Activated CD4-positive, alpha-beta T cell treated with anti-CD3 and anti-CD28 coated beads, Interleukin-2, Interleukin-6, amounts not matched to agents 100 ng/mL and 50 ng/mL, durations not matched to agents 16 hours and 8 hours (primary cell): ENCODE data around the gene TRAPPC10.

ENCODE experiments used
- DNase-seq: peaks from one replicate; pipeline ENCODE4 v3.0.0-alpha.2; 2020

Gene TRAPPC10

DNA sequence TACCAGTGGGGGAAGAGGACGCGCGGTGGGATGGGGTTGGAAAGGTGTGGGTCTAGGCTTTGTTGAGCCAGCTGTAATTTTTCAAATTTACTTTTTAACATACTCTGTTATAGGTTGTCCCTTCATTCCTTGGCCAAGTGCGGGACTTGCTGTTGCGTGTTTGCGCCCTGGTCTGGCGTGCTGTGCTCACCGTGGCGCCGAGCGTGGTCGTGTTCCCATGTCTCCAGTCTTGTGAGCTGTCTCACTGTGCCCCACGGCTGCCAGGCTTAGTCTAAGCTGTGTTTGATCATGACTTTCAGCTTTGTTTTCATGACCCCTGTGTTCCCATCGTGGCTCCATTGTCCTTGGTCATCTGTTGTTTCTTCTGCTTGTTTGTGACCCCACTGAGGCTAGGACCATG is 26.0 kb downstream of the TRAPPC10 start:
- no peak for DNase-seq

DNA sequence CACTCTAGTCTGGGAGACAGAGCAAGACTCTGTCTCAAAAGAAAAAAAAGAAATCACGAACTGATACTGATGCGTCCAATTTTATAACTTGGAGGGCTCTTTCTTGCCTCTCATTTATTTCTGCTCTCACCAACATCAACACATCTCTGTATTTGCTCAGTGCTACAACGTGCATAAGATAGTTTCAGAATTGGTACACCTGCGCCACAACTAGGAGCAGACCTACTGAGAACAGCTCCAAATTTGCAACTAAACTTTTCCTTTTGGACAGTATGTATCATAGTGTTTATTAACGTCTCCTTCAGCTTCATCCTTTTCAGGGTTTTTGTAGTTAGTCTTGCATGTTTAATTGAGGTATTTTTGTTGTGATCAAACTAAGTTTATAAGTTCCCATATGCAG is 27.7 kb downstream of the TRAPPC10 start:
- peak; percentile 32 for DNase-seq

DNA sequence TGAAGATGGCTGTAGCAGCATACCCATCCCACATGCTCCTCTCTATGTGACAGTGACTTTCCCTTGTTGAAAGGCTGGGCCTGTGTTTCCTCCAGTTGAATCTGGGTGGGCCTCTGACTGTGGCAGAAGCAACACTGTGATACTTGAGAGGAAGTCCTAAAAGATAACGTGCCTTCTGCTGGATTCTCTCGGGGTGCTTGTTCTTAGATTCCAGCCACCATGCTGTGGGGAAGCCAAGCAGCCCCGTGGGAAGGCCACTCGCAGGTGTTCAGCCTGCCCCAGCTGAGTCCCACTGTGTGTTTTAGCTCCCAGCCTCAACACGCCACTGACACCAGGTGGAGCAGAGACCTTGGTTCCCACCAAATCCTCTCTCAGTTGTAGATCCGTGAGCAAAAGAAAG is 31.5 kb downstream of the TRAPPC10 start:
- no peak for DNase-seq

DNA sequence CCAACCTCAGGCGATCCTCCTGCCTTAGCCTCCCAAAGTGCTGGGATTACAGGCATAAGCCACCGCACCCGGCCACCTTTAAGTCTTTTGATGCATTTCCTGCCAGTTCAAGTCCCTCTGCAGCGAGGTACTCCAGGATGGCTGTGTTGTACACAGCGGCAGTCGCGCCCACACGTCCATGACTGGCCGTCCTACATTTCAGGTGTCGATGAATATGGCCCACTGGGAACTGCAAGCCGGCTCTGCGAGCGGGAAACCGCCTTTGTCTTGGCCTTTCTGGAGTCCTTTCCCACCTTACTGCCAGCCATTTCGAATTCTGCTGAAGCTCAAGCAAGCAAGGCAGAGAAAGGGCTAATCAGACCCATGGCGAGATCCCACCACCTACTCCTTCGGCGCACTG is 34.6 kb downstream of the TRAPPC10 start:
- no peak for DNase-seq

DNA sequence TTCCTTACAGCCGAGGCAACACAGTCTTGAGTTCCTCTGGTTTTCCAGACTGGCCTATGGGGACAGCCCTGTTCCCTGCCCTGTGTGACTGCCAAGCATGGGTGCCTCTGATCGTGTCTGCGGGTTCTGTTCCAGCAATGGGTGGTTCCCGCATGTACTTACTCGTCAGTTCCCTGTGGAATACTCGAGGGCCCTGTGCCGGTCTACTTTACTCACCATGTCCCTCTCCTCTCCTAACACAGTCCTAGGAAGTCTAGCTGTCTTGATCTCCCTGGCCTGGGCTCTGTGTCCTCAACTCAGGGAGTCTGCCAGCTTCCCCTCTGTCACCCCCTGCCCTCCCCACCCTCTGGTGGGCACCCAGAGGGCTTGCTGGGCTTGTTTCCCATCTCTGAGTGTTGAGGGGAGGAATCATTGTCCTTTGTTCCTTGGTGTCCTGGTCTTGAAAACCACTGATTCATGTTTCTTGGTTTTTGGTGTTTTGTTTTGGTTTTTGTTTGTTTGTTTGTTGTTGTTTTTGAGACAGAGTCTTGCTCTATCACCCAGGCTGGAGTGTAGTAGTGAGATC is 36.0 kb downstream of the TRAPPC10 start:
- no peak for DNase-seq

DNA sequence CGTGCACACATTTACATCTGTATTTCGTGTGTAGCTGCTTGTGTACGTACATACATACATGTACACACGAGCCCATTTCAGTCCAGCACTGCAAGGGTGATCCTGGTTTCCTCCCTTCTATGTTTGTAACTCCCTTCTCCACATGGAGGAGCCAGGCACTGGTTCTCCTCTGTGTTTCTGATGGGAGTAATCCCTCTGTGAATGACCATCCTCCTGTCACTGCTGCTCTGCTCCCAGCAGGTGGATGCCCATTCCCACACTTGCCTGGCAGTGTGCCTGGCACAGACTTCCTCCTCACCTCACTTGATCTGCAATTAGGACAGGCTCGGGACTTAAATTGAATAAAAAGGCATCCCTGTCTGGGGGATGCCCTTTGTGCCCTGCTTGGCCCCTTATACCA is 37.1 kb downstream of the TRAPPC10 start:
- no peak for DNase-seq

DNA sequence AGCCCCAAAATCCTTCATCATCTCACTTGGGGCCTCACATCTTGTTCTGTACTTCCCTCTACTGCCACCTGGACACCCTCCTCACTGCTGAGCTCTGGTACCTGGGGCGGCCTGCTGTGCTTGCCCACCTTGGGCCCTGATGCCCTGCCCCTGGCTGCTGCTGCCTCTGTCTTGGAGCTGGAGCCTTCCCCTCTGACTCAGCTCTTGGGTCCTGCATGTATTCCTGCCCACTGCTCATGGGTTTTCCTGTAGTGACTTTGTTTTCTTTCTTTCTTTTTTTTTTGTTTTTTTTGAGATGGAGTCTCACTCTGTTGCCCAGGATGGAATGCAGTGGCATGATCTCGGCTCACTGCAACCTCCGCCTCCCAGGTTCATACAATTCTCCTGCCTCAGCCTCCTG is 37.5 kb downstream of the TRAPPC10 start:
- DNase-seq, result no peak

DNA sequence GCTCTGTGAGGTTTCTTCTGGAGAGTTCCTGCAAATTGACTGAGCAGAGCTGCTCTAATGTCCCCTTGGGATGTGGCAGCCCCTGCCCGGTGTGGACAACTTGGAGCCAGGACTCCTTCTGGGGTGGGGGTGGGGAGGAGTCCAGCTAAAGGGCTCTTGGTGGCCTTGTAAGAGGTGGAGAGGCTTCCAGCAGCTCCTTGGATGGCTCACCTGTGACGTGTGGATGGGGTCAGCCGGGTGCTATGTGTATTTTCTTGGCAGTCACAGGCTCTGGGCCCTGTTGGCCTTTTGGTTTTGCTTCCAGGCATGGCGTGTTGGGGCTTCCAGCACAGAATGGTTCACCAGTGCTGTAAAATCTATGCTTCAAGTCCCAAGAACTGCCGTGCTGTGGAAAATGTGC is 38.2 kb downstream of the TRAPPC10 start:
- DNase-seq, result no peak

DNA sequence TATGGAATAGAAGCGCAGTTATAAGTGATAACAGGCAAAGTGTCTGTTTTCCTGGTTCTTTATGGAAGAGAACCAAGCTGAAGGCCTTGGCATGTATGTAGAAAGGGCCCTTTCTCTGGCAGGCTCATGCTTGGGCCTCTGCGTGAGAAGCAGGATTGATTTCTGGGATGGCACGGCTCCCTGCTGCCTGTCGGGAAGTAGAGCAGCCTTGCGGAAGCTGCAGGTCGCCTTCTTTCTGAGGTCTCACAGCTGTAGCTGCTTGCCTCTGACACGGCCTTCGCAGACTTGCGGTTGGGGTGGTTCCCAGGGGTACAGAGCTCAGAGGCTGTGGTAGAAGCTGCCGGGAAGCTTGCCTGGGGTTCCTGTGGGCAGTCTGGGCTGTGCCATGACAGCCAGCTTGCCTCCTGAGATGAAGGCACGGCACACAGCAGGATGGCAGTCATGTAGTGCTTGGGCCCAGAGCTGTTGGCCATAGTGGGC is 39.4 kb downstream of the TRAPPC10 start:
- no peak for DNase-seq

DNA sequence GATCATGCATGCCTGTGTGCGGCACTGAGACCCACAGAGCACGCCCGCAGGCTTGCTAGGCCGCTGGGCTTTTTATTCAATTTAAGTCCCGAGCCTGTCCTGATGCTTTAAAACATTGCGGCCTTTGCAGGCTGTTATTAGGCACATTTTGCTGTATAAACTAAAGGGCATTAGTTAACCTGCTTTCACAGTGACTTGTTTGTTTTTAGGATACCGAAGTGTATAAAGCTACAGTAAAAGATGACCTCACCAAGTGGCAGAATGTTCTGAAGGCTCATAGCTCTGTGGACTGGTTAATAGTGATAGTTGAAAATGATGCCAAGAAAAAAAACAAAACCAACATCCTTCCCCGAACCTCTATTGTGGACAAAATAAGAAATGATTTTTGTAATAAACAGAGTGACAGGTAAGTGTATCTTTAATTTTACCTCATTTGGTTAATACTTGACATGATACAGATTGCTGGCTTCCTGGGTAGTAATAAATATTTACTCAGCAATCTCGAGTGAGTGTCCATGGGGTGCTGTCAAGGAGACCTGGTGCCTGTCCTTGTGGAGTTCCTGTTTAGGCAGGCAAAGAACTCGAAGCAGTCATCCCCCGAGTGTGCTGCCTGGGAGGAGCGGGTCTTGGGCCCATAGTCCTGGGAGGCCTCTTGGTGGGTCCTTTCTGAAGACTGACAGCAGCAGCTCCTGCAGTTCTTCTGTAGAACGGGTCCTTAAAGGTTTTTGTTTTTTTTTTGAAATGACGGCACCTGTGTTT is 40.1 kb downstream of the TRAPPC10 start:
- DNase-seq, result no peak

DNA sequence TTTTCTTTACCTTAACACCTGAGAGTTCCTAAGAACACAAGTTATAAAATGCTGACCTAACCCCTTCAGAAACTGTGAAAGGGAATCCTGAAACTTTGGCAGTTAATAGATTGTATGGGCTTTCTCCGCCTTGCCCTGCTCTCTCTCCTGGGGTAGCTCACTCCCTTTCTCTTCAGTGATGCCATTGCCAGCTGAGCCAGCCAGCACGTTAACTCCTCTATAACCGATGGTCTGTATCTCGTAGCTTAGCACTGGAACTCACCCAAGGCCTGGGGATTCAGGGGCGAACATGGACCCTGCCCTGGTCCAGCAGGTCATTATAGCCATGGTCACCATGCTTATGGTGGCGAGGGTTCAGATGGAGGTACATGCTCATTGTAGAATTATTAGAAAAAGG is 40.7 kb downstream of the TRAPPC10 start:
- DNase-seq, result no peak

DNA sequence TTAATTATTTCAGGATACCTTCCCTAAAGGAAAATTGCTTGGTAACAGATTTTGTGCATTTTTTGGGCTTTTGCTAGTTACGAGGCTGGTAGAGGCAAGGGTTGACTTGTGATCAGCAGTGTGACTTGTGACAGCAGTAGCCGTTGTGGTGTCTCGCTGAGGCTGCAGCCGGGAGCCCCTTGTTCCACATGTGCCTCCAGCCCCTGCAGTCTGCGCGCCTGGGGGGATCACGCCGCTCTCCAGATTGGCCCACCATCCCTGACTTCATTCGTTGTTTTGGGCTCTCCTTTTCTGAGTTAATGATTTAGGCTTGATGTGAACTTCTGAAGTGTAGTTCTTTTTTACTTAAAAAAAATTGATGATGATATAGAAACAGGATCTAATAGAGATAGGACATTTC is 41.5 kb downstream of the TRAPPC10 start:
- DNase-seq, result no peak

DNA sequence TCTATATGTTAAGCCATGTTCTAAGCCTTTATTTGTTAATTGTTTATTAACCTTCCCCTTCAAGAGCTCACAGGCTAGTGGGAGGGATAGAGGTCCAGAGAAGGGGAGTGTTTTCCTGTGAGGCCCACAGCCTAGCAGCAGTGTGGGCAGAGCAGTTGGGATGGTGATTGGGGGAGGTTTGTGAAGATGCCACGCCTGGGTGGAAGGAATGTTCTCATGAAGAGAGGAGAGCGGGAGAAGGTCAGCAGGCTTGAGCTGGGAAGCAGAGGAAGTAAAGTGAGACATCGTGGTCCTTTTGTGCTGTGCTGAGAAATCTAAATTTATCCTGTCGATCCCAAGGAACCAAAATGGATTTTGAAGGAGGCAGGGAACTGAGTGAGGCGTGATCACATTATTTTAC is 42.6 kb downstream of the TRAPPC10 start:
- no peak for DNase-seq

DNA sequence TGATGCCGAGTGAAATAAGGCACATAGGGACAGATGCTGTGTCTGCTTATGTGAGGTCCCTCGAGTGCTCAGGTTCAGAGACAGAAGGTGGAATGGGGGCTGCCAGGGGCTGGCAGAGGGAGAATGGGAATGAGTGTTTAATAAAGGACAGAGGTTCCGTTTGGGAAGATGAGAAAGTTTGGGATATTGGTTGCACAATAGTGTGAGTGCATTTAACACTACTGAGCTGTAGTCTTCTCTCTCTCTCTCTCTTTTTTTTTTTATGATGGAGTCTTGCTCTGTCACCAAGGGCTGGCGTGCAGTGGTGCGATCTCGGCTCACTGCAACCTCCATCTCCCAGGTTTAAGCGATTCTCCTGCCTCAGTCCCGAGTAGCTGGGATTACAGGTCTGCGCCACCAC is 44.9 kb downstream of the TRAPPC10 start:
- no peak for DNase-seq

DNA sequence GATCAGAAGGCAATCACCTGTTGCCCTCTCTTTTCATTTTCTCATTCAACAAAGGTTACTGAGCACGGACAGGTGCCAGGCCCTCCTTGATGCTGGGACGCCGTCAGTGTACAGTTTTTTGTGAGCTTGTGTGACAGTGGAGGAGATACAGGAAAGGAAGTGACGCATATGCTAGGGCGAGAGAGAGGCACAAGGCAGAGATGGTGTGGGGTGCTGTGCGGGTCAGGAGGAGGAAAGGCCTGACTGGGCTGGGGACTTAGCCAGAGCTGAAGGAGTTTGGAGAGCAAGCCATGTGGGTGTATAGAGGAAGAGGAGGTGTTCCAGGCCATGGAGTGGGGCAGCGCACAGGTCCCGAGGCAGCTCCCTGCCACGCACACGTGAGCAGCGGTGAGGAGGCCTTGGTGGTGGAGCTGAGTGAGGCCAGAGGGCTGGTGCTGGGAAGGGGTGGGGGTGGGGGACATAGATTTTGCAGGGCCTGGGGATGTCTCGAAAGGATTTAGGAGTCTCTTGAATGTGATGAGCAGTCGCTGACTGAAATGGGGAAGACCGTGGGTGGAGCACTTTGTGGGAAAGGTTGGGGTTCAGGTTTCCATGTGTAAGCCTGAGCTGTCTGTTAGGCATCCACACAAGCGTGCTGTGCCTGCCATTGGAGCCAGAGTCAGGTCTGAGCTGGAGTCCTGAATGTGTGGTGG is 46.0 kb downstream of the TRAPPC10 start:
- peak; percentile 54 for DNase-seq

DNA sequence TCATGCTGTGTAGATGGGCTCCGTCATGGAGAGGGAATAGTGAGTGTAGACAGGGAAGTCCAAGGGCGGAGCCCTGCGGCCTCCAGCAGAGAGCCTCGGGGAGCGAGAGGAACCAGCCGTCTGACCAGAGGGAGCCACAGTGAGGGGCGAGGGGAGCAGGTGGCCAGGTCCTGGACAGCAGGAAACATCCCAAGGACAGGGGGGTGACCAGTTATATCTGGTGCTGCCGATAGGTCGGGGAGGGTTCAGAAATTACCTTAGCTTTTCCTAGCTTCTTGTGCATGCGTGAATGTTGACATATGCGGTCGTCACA is 46.5 kb downstream of the TRAPPC10 start:
- no peak for DNase-seq

DNA sequence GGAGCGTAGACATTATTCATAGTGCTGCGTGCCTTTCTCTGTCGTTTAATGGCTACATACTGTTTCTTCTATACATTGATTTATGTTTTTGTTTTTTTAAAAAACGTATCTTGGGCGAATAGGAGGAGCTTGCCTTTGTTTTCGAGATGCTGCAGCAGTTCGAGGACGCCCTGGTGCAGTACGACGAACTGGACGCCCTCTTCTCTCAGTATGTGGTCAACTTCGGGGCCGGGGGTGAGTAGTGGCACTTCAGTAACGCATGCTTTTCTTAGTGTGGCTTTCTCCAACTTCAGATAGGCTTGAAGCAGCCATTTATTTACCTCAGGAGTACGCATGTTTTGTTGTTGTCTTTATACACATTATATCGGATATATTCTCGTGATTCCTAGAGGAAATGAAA is 46.9 kb downstream of the TRAPPC10 start:
- no peak for DNase-seq

DNA sequence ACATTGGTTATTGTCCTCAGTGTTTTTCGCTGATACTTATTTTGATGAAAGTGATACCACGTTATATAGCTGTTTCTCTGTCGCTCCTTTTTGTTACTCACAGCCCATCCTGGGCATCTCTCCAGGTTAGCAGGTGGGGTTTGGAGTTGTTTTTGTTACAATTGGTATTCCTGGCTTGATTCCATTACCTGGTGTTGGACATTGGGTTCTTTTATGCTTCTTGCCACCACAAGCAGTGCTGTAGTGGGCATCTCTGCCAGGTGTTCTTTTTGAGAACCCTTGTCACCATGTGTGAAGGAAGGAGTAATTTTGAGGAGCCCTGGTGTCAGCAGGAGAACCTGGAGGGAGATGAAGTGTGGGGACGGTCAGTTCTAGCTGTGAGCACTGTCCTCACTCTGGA is 47.6 kb downstream of the TRAPPC10 start:
- DNase-seq, result no peak

DNA sequence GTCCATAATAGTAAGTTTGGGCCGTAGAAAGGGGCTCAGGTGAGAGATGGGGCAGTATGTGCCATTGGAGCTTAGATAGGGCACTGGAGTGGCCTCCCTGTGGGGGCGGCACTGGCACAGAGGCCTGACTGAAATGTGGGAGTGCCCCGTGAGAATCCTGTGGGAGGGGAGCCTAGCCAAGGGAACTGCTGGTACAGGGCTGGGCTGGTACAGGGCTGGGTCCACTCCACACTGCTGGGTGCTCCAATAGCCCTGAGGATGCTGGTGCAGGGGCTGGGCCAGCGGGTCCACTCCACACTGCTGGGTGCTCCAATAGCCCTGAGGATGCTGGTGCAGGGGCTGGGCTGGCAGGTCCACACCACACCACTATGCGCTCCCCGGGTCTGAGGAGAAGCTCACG is 50.3 kb downstream of the TRAPPC10 start:
- DNase-seq, result no peak

DNA sequence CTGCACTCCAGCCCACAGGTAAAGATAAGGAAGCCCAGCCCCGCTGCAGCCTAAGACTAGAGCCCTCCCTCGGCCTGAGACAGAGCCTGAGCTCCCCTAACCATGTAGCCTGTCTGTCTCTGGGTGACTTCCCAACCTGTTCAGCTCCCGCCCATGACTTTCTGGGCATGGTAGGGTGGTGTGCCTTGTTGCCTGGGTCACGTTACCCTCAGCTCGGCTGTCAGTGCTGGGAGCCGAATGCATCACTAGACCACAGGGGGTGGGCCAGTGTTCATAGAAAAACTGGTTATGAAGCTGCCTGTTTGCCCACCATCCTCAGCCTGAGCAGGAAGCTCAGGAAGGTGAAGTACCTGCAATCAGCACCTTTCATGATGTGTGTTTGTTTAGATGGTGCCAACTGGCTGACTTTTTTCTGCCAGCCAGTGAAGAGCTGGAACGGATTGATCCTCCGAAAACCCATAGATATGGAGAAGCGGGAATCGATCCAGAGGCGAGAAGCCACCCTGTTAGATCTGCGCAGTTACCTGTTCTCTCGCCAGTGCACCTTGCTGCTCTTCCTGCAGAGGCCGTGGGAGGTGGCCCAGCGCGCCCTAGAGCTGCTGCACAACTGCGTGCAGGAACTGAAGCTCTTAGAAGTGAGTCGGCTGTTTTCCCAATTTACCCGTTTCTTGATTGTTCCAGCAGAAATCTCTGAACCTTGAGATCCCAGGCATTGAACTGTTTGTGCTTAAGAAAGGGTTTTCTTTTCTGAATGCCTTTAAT is 51.2 kb downstream of the TRAPPC10 start:
- DNase-seq, result no peak

DNA sequence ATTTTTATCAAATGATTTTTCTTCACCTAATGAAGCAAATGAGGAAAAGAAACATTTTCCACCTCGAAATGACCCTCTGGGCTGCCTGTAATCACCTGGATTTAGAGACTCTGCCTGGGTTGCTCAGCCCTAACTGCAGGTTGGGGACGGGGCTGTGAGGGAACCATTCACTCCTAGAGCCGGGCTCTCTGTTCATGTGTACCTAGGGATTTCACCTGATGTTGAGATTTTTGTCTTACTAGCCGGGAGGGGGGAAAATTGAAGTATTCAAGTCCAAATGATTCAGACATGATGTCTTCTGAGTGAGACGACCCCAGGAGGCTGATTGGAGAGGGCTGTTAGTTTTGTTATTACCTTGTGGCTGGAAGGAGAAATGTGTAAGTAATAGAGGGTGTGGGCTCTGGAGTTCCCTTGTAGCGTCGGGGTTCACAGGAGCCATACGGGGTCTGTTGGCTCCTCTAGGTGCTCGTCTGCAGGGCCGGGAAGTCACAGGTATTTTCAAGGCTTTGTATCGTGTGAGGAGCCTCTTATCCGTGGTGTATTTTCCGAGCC is 52.8 kb downstream of the TRAPPC10 start:
- peak; percentile 29 for DNase-seq

DNA sequence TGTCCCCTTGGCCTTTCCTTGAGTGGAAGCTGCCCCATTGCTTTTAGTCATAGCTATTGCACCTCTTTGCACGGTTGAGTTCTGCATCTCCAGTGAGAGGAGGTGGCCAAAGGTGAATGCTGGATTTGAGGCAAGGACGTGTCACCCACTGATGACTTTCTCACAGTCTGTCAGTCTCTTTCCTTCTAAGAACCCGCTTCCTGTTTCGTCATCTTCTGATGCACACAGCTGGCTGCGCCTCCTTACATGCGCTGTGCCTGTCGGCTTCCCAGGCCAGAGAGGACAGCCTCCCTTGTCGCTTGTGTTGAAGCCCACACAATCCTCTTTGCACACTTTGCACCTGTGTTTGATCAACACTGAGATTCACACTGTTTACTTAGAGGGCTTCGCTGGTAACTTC is 53.3 kb downstream of the TRAPPC10 start:
- DNase-seq, result peak; percentile 89

DNA sequence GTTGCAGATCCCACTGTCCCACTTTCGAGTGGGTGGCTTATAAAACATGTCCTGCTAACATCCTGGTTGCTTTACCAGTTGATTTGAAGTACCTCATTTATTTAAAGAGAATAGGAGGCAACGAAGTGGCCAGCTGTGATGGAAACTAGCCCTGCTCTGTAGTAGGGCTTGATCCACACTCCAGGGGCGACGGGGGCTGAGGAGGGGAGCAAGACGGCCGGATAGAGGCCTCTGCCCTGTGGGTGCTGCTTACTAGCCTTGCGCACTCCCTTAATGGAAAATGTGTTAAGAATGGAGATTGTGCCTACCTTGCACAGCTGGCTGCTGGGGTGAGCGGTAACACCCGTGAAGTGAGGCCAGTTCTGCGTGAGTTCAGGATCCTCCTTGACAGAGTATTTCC is 54.0 kb downstream of the TRAPPC10 start:
- no peak for DNase-seq
